Mucosa of descending colon (tissue), 3 donors: ENCODE results near the gene TEX51. TPM values are rescaled to one million over a fixed set of nuclear protein-coding genes. Genes with fewer than 3 reads are reported as not detected.

Source experiments
- ATAC-seq: fragments of 200-7000 bp; cut with Tn5 transposase; one replicate; pipeline ENCODE4 v1.9.1; 2020; ENCODE audit warnings: mild to moderate bottlenecking, moderate library complexity
- DNase-seq, 3 donors: peaks; one replicate each; pipeline ENCODE4 v3.0.0-alpha.2; 2020
- H3K36me3 ChIP-seq: fragments of 200-600 bp; one replicate; pipeline ENCODE4 v1.8.0; 2021; ENCODE audit warnings: low read depth, mild to moderate bottlenecking
- H3K4me1 ChIP-seq: fragments of 200-600 bp; one replicate; pipeline ENCODE4 v1.8.0; 2021; ENCODE audit warnings: low read depth, mild to moderate bottlenecking
- H3K4me3 ChIP-seq: fragments of 200-600 bp; one replicate; pipeline ENCODE4 v1.8.0; 2021; ENCODE audit warnings: mild to moderate bottlenecking
- H3K9me3 ChIP-seq: fragments of 200-600 bp; one replicate; pipeline ENCODE4 v1.8.0; 2021; ENCODE audit warnings: mild to moderate bottlenecking
- intact Hi-C, 2 donors: fragments of 100-400 bp; cut with DNase I in 1 of 2; cut with micrococcal nuclease in 1 of 2; formaldehyde crosslinking; loops; one replicate each; pipeline versions ENCODE4 v1.11.0 to v1.11.1; 2022; cut with DNase I, micrococcal nuclease
- total RNA-seq, 3 donors: library from RNA; stranded (reverse); fragmentation: NEBNext Ultra II Directional in 2 of 3; extraction: Animal tissue kit (Norgen Biotek cat#: 25700) in 2 of 3; gene quantifications; one replicate each; pipeline versions ENCODE4 v1.2.1 to v1.2.4, GENCODE V29; 2021 to 2023
- TF ChIP-seq, protein P1 (sequence below): fragments of 200-600 bp; IDR thresholded peaks from one replicate; pipeline ENCODE4 v1.8.0; 2022; ENCODE audit warnings: antibody characterized with exemption, mild to moderate bottlenecking
- donor health status: DM: no; HTN: no; CAD: no; lungs with moderate emphysema.
- donor health status: DM: no; HTN: no; CAD: no.
- donor health status: DM: no; HTN: yes; CAD: no.

Gene TEX51
- total RNA-seq, 3 donors from 2014 or later = not detected

- no peak overlapping the region for H3K4me3 ChIP-seq
- intact Hi-C loops = no loop called here
- TF ChIP-seq, protein P1, sequence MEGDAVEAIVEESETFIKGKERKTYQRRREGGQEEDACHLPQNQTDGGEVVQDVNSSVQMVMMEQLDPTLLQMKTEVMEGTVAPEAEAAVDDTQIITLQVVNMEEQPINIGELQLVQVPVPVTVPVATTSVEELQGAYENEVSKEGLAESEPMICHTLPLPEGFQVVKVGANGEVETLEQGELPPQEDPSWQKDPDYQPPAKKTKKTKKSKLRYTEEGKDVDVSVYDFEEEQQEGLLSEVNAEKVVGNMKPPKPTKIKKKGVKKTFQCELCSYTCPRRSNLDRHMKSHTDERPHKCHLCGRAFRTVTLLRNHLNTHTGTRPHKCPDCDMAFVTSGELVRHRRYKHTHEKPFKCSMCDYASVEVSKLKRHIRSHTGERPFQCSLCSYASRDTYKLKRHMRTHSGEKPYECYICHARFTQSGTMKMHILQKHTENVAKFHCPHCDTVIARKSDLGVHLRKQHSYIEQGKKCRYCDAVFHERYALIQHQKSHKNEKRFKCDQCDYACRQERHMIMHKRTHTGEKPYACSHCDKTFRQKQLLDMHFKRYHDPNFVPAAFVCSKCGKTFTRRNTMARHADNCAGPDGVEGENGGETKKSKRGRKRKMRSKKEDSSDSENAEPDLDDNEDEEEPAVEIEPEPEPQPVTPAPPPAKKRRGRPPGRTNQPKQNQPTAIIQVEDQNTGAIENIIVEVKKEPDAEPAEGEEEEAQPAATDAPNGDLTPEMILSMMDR = no peak
- H3K4me1 ChIP-seq = no peaks in the 10 kb centered on the region
- no peaks in the 10 kb centered on the region for H3K36me3 ChIP-seq
- no peak for ATAC-seq
- H3K9me3 ChIP-seq = no peaks in the 10 kb centered on the region
- no peak for DNase-seq
These were observed 46.3 kb upstream of the TEX51 start for GRCh38 chr2:126852361-126852760.

DNA sequence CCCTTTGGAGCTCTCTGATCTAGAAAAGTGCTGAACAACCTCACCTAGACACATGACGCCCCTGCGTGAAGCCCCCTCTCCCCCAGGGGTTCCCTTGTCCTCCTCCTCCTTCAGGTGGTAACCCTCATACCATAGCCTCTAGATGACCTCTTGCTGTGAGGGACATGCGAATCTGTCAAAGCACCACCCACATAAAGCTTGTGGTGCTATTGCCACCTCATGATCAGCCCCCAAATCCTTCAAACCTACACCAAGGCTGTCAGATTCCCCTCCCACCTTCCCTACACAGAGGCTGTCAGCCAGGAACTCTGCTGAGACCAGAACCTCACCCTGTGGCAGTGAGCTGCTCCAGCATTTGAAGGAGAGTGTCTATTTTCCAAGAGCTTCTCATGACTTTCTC is 43.1 kb upstream of the TEX51 start:
- TF ChIP-seq, protein P1 = no peak
- intact Hi-C loops = no loop called here
- no peaks in the 10 kb centered on the region for H3K9me3 ChIP-seq
- no peak for ATAC-seq
- no peak overlapping the region for H3K4me3 ChIP-seq
- no peaks in the 10 kb centered on the region for H3K36me3 ChIP-seq
- no peak for DNase-seq
- H3K4me1 ChIP-seq = no peaks in the 10 kb centered on the region

GRCh38 chr2:126856403-126856802 is 42.3 kb upstream of the TEX51 start:
- intact Hi-C loops = no loop called here
- no peak overlapping the region for H3K4me3 ChIP-seq
- no peaks in the 10 kb centered on the region for H3K36me3 ChIP-seq
- no peaks in the 10 kb centered on the region for H3K9me3 ChIP-seq
- DNase-seq = no peak
- TF ChIP-seq, protein P1 = no peak
- no peak for ATAC-seq
- no peaks in the 10 kb centered on the region for H3K4me1 ChIP-seq

DNA sequence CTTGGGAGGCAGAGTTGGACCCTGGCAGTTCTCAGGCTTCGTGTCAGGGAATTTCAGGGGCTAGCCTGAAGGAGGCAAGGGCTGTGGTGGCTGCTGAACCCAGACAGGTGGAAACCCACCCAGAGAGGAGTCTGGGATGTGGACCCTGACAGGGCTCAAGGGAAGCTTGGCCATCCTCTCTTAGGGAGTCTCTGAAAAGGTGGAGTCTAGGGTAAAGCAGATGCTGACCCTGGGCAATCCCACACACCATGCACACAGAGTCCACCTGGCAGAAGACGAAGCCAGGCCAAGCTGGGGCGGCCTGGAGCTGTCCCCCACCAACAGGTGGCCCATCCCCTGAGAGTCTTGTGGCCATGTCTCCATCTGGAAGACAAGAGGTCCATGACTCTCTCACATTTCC is 41.2 kb upstream of the TEX51 start:
- no peaks in the 10 kb centered on the region for H3K4me1 ChIP-seq
- no peaks in the 10 kb centered on the region for H3K9me3 ChIP-seq
- H3K4me3 ChIP-seq = no peak overlapping the region
- no peak for ATAC-seq
- no peak for DNase-seq
- intact Hi-C loops = no loop called here
- no peaks in the 10 kb centered on the region for H3K36me3 ChIP-seq
- TF ChIP-seq, protein P1 = no peak

DNA sequence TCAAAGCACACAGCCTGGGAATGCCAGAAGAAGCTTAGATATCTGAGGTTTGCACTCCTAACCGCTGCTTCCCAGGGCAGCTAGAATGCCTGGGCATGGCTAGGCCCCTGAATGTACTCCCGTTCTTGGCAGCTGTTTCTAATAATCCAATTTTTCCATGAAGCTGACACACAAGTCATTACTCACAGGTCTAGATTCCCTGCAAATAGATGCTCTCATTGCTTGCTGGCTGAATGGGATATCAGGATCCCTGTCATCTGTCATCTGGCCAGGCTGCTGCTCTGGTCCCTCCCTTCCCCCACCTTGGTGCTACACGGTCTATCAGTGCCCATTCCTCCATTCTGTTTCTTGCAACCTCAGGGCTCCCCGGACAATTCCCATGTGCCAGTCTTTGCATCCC is 40.7 kb upstream of the TEX51 start:
- no peaks in the 10 kb centered on the region for H3K4me1 ChIP-seq
- TF ChIP-seq, protein P1 = no peak
- no peaks in the 10 kb centered on the region for H3K9me3 ChIP-seq
- intact Hi-C loops = no loop called here
- DNase-seq (no peak), ATAC-seq (no peak)
- H3K4me3 ChIP-seq = no peak overlapping the region
- H3K36me3 ChIP-seq = no peaks in the 10 kb centered on the region

DNA sequence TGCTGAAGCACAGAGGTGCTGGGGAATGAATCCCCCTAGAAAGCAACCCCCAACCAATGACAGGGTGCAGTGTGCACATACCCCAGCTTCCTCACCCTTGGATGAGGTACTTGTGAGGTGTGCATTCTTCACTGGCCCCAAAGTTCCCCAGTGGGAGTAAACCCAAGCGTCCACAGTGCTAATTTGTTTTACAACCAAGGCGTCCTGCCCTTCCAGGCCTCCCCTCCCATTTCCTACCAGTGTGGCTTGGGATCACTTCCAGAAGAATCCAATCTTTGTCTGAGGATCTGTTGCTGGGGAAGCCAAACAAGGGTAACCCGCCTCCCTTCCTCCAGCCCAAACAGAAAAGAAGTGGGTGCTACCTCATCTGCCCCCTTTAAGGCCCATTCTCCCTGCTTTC is 40.3 kb upstream of the TEX51 start:
- Histone ChIP-seq H3K4me1 (no peaks in the 10 kb centered on the region), H3K9me3 (no peaks in the 10 kb centered on the region), H3K36me3 (no peaks in the 10 kb centered on the region), H3K4me3 (no peak overlapping the region)
- no peak for DNase-seq
- TF ChIP-seq, protein P1 = no peak
- intact Hi-C loops = no loop called here
- no peak for ATAC-seq
